Loucy (cell line): ENCODE measurements around the gene SOBP.
A peak's percentile ranks its signal among the peaks of the same experiment; 100 is the strongest.

Source experiments
- H2AFZ ChIP-seq: fragments of 200-600 bp; sonication (generic); 2 replicates; pipeline ENCODE4 v1.6.0; 2016; ENCODE audit warnings: antibody characterized with exemption, mild to moderate bottlenecking, low read length, moderate library complexity
- H3F3A ChIP-seq: fragments of 200-600 bp; 2 replicates; pipeline ENCODE4 v1.6.0; 2016; ENCODE audit warnings: antibody characterized with exemption, low read depth, mild to moderate bottlenecking
- H3K27me3 ChIP-seq: fragments of 200-600 bp; sonication (generic); 2 replicates; pipeline ENCODE4 v1.6.1; 2014; ENCODE audit warnings: low read length, mild to moderate bottlenecking; ENCODE audit not compliant: insufficient read depth, poor library complexity, severe bottlenecking
- H3K36me3 ChIP-seq: fragments of 200-600 bp; sonication (generic); 2 replicates; pipeline ENCODE4 v1.6.1; 2016; ENCODE audit warnings: low read length; ENCODE audit not compliant: insufficient read depth
- H3K4me1 ChIP-seq: fragments of 200-600 bp; sonication (generic); 2 replicates; pipeline ENCODE4 v1.5.1; 2014; ENCODE audit warnings: low read length, mild to moderate bottlenecking; ENCODE audit not compliant: insufficient read depth, poor library complexity, severe bottlenecking
- H3K4me2 ChIP-seq: fragments of 200-600 bp; sonication (generic); 2 replicates; pipeline ENCODE4 v1.6.0; 2014; ENCODE audit warnings: antibody characterized with exemption, low read length, low read depth, mild to moderate bottlenecking; ENCODE audit not compliant: poor library complexity, severe bottlenecking
- H3K4me3 ChIP-seq: fragments of 200-600 bp; sonication (generic); 2 replicates; pipeline ENCODE4 v1.5.1; 2014; ENCODE audit warnings: low read length, mild to moderate bottlenecking, mixed read lengths; ENCODE audit not compliant: poor library complexity, severe bottlenecking
- H3K79me2 ChIP-seq: fragments of 200-600 bp; sonication (generic); 2 replicates; pipeline ENCODE4 v1.6.1; 2014; ENCODE audit warnings: low read length; ENCODE audit not compliant: insufficient read depth
- H3K9ac ChIP-seq: fragments of 200-600 bp; sonication (generic); 2 replicates; pipeline ENCODE4 v1.6.0; 2014; ENCODE audit warnings: mild to moderate bottlenecking, low read depth, low read length, moderate library complexity; ENCODE audit not compliant: poor library complexity, severe bottlenecking
- H3K9me2 ChIP-seq: fragments of 200-600 bp; sonication (generic); replicated peaks from 2 replicates; pipeline ENCODE4 v1.6.1; 2016; ENCODE audit warnings: low read depth, low read length, mixed read lengths
- H3K9me3 ChIP-seq: fragments of 200-600 bp; sonication (generic); 2 replicates; pipeline ENCODE4 v1.6.1; 2014; ENCODE audit warnings: mild to moderate bottlenecking, antibody characterized with exemption, low read length, low read depth; ENCODE audit not compliant: insufficient read depth
- H4K20me1 ChIP-seq: fragments of 200-600 bp; sonication (generic); 2 replicates; pipeline ENCODE4 v1.6.0; 2014; ENCODE audit warnings: antibody characterized with exemption, low read length, mild to moderate bottlenecking; ENCODE audit not compliant: insufficient read depth, poor library complexity, severe bottlenecking
- EZH2phosphoT487 ChIP-seq: fragments of 200-600 bp; IDR thresholded peaks from 2 replicates; pipeline ENCODE4 v1.6.1; 2018; ENCODE audit warnings: antibody characterized with exemption, mild to moderate bottlenecking, moderate library complexity, borderline replicate concordance
- TF ChIP-seq, protein P1 (sequence below): fragments of 200-600 bp; sonication (generic); conservative IDR thresholded peaks from 2 replicates; pipeline ENCODE4 v1.5.1; 2014; ENCODE audit warnings: mild to moderate bottlenecking, antibody characterized with exemption, low read length

SOBP gene

DNA sequence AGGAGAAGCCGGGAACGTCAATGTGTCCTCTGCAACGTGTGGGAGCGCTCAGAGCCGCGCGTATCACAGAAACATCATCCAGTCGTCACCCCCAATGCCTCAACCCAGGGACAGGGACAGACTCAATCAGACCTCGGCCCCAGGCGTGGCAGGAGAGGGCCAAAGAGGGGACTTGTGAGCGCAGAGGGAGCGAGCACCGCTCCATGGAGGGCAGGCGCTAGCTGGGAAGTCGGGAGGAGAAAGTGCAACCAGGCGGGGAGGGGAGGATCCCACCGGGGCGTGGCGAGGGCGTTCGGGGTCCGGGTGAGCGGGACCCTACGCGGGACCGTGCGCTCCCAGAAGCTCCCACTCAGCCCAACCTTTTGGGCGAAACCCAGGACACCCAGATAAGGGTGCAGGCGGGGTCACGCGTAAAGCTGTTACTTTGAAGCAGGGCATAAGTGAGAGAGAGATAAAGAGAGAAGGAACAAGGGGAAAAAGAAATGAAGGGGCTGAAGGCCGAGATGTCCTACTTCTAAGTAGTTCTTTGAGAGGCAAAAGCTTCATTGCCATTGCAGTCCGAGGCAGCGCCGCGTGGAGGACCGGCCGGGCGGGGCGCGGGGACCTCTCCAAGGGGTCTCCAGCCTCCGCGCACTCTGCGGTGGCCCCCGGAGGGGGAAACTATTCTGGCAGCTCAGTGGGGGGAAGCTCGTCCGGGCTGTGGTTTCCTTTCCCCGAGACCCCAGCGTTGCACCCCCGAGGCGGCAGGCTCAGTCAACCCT, 862 bp upstream of the SOBP start:
- Histone ChIP-seq H3K27me3 (no peaks in the 10 kb centered on the region), H3K79me2 (peaks cover 42% of the 10 kb centered on the region), H3K4me2 (peak overlapping the region; percentile 92), H4K20me1 (peaks cover 4% of the 10 kb centered on the region), H3K4me1 (peaks cover 41% of the 10 kb centered on the region), H3K9ac (peak overlapping the region; percentile 83), H3K4me3 (peak overlapping the region; percentile 89), H2AFZ (peak overlapping the region; percentile 95), H3F3A (no peaks in the 10 kb centered on the region), H3K9me2 (no peaks in the 10 kb centered on the region), H3K9me3 (no peaks in the 10 kb centered on the region), H3K36me3 (no peaks in the 10 kb centered on the region)
- TF ChIP-seq, protein P1, sequence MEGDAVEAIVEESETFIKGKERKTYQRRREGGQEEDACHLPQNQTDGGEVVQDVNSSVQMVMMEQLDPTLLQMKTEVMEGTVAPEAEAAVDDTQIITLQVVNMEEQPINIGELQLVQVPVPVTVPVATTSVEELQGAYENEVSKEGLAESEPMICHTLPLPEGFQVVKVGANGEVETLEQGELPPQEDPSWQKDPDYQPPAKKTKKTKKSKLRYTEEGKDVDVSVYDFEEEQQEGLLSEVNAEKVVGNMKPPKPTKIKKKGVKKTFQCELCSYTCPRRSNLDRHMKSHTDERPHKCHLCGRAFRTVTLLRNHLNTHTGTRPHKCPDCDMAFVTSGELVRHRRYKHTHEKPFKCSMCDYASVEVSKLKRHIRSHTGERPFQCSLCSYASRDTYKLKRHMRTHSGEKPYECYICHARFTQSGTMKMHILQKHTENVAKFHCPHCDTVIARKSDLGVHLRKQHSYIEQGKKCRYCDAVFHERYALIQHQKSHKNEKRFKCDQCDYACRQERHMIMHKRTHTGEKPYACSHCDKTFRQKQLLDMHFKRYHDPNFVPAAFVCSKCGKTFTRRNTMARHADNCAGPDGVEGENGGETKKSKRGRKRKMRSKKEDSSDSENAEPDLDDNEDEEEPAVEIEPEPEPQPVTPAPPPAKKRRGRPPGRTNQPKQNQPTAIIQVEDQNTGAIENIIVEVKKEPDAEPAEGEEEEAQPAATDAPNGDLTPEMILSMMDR, result no peak
- no peak for TF ChIP-seq EZH2phosphoT487

DNA sequence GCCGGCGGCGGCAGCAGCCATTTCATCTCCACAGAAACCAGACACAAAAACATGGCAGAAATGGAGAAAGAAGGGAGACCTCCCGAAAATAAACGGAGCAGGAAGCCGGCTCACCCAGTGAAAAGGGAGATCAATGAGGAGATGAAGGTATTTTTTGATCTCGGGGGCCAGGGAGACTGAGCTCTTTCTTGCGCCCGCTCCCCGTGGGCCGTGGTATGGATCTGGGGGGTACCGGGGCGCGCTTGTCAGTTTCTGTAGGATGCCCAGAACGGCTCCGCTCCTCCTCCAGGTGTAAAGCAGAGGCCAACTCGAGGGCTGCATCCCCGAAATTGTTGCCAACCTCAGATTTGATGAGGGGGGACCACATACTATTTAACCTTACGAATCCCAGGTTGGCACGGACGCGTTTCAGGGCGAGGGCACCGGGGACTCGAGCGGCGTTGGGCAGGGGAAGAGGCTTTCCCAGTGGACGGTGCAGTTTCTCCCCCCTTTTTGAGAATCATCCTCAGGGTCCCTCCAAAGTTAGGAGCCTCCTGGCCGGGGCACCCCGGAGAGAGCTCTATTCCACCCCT, 735 bp downstream of the SOBP start:
- peak overlapping the region; percentile 89 for H3K9ac ChIP-seq
- H3K9me2 ChIP-seq, result no peaks in the 10 kb centered on the region
- H3K4me2 ChIP-seq, result peak overlapping the region; percentile 93
- H4K20me1 ChIP-seq, result peaks cover 4% of the 10 kb centered on the region
- peak overlapping the region; percentile 93 for H2AFZ ChIP-seq
- peaks cover 2% of the 10 kb centered on the region; the same call in 1 of the 2 replicates for H3F3A ChIP-seq
- peak overlapping the region; percentile 89 for H3K4me3 ChIP-seq
- H3K36me3 ChIP-seq, result no peaks in the 10 kb centered on the region
- TF ChIP-seq, protein P1, result no peak
- no peak for TF ChIP-seq EZH2phosphoT487
- no peaks in the 10 kb centered on the region for H3K27me3 ChIP-seq
- H3K9me3 ChIP-seq, result no peaks in the 10 kb centered on the region
- peaks cover 56% of the 10 kb centered on the region for H3K4me1 ChIP-seq
- peaks cover 57% of the 10 kb centered on the region for H3K79me2 ChIP-seq

DNA sequence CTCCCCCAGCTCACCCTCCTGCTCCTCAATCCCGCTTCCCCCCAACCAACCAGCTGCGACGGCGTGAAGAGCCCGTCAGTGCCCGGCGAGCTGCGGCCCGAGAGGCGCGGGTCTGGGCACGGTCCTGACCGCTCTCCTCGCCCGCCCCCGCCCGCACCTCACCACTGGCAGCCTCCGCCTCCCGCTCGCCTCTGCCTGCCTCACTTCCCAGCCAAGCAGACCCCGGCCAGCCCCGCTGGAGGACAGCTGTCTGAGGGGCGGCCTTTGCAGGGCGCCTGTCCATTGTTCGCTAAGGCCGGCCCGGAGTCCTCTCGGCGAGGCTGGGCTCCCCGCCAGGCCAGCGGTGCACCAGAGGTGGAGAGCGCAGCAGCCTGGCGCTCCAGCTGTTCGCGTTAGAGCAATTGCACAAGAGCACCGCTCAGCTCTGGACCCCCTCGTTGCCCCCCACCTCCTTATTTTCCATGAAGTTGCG, 1.3 kb downstream of the SOBP start:
- no peaks in the 10 kb centered on the region for H3K27me3 ChIP-seq
- peaks cover 62% of the 10 kb centered on the region for H3K79me2 ChIP-seq
- H3K9me3 ChIP-seq, result no peaks in the 10 kb centered on the region
- peaks cover 62% of the 10 kb centered on the region for H3K4me1 ChIP-seq
- no peaks in the 10 kb centered on the region for H3K9me2 ChIP-seq
- H4K20me1 ChIP-seq, result peaks cover 4% of the 10 kb centered on the region
- TF ChIP-seq EZH2phosphoT487, result no peak
- TF ChIP-seq, protein P1, result no peak
- peaks cover 2% of the 10 kb centered on the region; the same call in 1 of the 2 replicates for H3F3A ChIP-seq
- peak overlapping the region; percentile 89 for H3K4me3 ChIP-seq
- H2AFZ ChIP-seq, result no peak overlapping the region
- H3K36me3 ChIP-seq, result no peaks in the 10 kb centered on the region
- H3K4me2 ChIP-seq, result peak overlapping the region; percentile 93
- H3K9ac ChIP-seq, result peak overlapping the region; percentile 89
